Germinal center (tissue), 1 donor: ENCODE data around the gene GCK.

Experiments used
- DNase-seq: peaks from one replicate; pipeline ENCODE4 v3.0.0; 2012; ENCODE audit warnings: mixed read lengths, low spot score

GCK gene

GRCh38 chr7:44222776-44223261 lies 33.6 kb upstream of the GCK start:
- no peak for DNase-seq

- DNase-seq, result no peak
Measured at GRCh38 chr7:44222074-44222473, 32.8 kb upstream of the GCK start.

GRCh38 chr7:44221231-44221791 lies 32.1 kb upstream of the GCK start:
- DNase-seq, result no peak

- no peak for DNase-seq
Measured at GRCh38 chr7:44220358-44221112, 31.3 kb upstream of the GCK start.

- no peak for DNase-seq
Measured at GRCh38 chr7:44220046-44220357, 30.8 kb upstream of the GCK start.

- no peak for DNase-seq
Measured at GRCh38 chr7:44219371-44220045, 30.3 kb upstream of the GCK start.

GRCh38 chr7:44218418-44219201 lies 29.4 kb upstream of the GCK start:
- no peak for DNase-seq

- no peak for DNase-seq
Measured at GRCh38 chr7:44217852-44218402, 28.7 kb upstream of the GCK start.

- DNase-seq, result no peak
Measured at GRCh38 chr7:44217223-44217714, 28.0 kb upstream of the GCK start.

GRCh38 chr7:44216521-44217222 lies 27.4 kb upstream of the GCK start:
- DNase-seq, result no peak

GRCh38 chr7:44216019-44216418 lies 26.8 kb upstream of the GCK start:
- no peak for DNase-seq

- no peak for DNase-seq
Measured at GRCh38 chr7:44215531-44215930, 26.3 kb upstream of the GCK start.

- peak; percentile 60 for DNase-seq
Measured at GRCh38 chr7:44213877-44214388, 24.7 kb upstream of the GCK start.

GRCh38 chr7:44213206-44213876 lies 24.1 kb upstream of the GCK start:
- DNase-seq, result no peak

GRCh38 chr7:44212581-44213184 lies 23.4 kb upstream of the GCK start:
- DNase-seq, result no peak

- no peak for DNase-seq
Measured at GRCh38 chr7:44212018-44212417, 22.8 kb upstream of the GCK start.

GRCh38 chr7:44211126-44211675 lies 22.0 kb upstream of the GCK start:
- no peak for DNase-seq

- no peak for DNase-seq
Measured at GRCh38 chr7:44210107-44210506, 20.9 kb upstream of the GCK start.

- no peak for DNase-seq
Measured at GRCh38 chr7:44208085-44208484, 18.8 kb upstream of the GCK start.

GRCh38 chr7:44206008-44206407 lies 16.8 kb upstream of the GCK start:
- no peak for DNase-seq
